ENCODE data around the gene DOK7.

DOK7 gene

DNA sequence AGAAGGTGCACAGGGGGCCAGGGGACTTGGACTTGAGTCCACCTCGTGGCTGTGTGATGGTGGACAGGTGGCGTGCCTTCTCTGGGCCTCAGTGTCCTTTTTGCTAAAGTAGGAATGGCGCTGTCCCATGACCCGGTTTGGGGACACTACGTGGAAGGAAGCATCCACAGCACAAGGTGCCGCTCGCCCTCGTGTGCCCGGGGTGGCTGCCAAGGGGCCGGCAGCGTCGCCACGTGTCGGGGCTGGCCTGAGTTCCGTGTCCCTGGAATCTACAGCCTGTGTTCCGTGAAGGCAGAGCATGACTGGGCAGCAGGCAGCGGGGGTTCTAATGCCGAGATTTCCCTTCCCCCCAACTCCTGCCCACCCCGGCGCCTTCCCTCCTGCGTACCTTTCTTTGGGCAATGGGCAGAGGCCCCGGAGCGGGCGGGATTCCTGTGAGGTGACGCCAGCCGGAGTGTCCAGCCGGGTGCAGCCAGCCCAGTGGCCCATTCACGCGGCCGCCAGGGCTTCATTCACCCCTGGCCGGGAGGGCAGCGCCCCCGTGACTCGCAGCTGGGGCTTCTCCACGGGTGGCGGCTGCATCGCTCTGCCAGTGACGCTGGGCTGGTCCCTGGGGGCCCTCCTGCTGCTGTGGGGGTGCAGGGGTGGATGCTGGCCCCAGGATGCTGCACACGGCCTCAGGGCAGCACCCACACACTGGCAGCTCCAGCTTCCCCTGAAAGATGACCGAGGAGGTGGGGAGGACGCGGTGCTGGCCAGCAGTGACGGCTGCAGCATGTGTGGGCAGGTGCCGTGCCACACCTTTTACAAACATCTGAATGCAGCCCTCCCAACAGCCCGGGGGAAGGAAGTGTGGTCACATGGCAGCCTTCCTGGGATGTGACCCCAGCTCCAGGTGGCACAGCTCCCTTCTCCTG is 21.2 kb downstream of the DOK7 start:
- no peak overlapping the region for H3K27ac ChIP-seq (ENCODE audit: low read depth, low read length)
- H3K27me3 ChIP-seq (ENCODE audit: control insufficient read depth, insufficient read depth, low read length): peaks cover 86% of the 10 kb centered on the region
- H3K4me3 ChIP-seq (ENCODE audit: low read depth, low read length): no peak overlapping the region
- H3K4me1 ChIP-seq (ENCODE audit: control insufficient read depth, insufficient read depth, low read length): peaks cover 40% of the 10 kb centered on the region
- no peaks in the 10 kb centered on the region for H3K36me3 ChIP-seq (ENCODE audit: control insufficient read depth, insufficient read depth, low read length)
- no peak overlapping the region for H3K9ac ChIP-seq (ENCODE audit: low read length)
- no peaks in the 10 kb centered on the region for H3K9me3 ChIP-seq (ENCODE audit: control insufficient read depth, insufficient read depth, low read depth, low read length)

DNA sequence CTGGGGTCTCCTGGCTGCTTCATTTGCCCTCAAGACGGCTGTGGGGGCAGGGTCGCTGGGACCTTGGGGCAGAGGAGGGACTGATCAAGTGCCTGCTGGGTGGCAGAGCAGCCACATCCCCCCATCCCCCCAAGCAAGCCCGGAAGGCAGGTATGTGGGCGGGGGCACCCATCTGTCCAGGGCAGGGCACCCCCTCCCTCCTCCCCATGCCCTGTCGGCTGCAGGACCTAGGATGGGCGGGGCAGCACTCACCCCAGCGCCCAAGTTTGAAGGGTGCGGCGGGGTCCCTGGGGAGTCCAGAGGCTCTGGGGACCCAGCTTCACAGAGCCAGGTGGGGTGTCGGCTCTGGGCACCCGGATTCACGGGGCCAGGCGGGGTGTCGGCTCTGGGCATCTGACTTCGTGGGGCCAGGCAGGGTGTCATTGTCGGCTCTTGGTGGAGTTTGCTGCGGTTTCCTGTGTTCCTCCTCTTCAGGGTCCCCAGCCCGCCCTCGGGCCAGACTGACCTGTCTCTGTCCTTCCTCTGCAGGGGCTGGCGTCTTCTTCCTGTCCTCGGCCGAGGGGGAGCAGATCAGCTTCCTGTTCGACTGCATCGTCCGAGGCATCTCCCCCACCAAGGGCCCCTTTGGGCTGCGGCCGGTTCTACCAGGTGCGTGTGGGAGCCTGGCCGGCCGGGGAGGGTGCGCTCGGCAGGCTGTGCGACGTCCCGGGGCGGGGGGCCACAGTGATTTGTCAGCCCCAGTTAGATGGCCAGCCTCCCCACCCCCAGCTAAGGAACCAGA is 22.1 kb downstream of the DOK7 start:
- Histone ChIP-seq H3K9ac (ENCODE audit: low read length) (no peak overlapping the region), H3K27me3 (ENCODE audit: control insufficient read depth, insufficient read depth, low read length) (peaks cover 87% of the 10 kb centered on the region), H3K9me3 (ENCODE audit: control insufficient read depth, insufficient read depth, low read depth, low read length) (no peaks in the 10 kb centered on the region), H3K27ac (ENCODE audit: low read depth, low read length) (no peak overlapping the region), H3K4me1 (ENCODE audit: control insufficient read depth, insufficient read depth, low read length) (peaks cover 40% of the 10 kb centered on the region), H3K4me3 (ENCODE audit: low read depth, low read length) (no peak overlapping the region), H3K36me3 (ENCODE audit: control insufficient read depth, insufficient read depth, low read length) (no peaks in the 10 kb centered on the region)

DNA sequence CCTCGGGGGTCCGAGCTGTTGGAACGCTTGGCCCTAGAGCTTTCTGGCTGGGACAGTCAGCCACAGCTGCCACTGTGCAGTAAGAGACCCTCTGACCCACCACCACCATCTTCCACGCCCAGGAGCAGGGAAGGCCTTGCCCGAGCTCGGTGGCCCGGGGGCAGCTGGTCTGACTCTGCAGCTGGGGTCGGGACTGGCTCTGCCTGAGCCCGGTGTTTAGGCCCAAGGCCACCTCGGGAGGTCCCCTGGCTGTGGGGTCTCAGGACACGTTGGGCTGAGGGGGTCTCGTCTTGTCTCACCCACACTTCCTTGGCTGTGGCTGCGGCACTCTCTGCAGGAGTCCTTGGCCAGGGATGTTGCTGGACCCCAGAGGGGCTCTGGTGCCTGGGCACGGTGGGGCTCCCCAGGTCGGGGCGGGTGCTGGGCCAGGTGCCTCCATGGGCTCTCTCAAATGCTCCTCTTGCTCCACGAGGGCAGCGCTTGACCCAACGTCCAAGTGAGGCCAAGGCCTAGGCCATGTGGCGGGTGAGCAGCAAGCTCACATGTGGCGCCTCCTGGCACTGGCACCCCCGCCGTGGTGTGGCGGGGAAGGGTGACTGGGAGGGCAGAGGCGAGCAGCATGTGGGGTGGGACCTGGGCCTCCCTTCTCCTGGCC is 22.9 kb downstream of the DOK7 start:
- Histone ChIP-seq H3K36me3 (ENCODE audit: control insufficient read depth, insufficient read depth, low read length) (no peaks in the 10 kb centered on the region), H3K9ac (ENCODE audit: low read length) (no peak overlapping the region), H3K4me3 (ENCODE audit: low read depth, low read length) (no peak overlapping the region), H3K9me3 (ENCODE audit: control insufficient read depth, insufficient read depth, low read depth, low read length) (no peaks in the 10 kb centered on the region), H3K27me3 (ENCODE audit: control insufficient read depth, insufficient read depth, low read length) (peaks cover 95% of the 10 kb centered on the region), H3K27ac (ENCODE audit: low read depth, low read length) (no peak overlapping the region), H3K4me1 (ENCODE audit: control insufficient read depth, insufficient read depth, low read length) (peaks cover 36% of the 10 kb centered on the region)

DNA sequence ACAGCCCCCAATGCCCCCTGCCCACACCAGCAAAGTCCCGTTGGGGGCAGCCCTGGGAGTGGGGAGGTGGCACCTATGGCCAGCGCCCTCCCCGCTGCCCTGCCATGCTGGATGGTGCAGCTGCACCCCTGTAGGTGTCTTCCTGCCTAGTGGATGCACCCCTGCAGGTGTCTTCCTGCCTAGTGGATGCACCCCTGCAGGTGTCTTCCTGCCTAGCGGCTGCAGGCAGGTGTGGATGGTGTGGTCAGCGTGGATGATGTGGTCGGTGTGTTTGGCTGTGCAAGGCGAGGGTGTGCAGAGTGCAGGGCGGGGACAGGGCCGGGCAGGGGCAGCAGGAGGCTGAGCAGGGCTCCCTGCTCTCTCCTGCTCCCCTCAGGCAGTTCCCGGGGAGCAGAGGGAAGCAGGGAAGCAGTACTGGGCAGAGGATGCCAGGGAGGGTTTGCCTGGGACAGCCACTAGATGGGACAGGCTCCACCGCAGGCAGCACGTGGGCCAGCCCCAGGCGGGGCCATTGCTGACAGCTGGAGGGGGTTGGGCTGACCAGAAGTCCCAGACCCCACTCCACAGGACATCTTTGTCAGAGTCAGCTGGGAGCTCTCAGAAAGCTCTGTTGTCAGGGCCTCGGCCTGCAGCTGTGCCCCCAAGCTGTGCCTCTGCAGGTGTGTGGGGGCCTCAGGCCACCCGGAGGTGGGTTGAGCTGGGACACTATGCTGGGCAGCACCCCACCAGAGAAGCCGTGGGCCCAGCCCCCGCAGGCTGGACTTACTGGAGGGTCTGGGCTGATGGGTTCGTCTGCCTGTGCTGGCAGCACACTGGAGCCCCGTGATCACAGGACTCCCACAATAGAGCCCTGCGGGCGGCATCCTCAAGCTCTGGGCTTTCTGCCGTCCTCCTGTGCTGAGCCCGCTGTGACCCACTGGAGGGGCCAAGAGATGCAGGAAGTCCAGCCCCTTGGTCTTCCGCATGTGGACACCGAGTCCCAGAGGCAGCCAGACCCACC is 23.7 kb downstream of the DOK7 start:
- no peak overlapping the region for H3K9ac ChIP-seq (ENCODE audit: low read length)
- peaks cover 32% of the 10 kb centered on the region for H3K4me1 ChIP-seq (ENCODE audit: control insufficient read depth, insufficient read depth, low read length)
- H3K9me3 ChIP-seq (ENCODE audit: control insufficient read depth, insufficient read depth, low read depth, low read length): no peaks in the 10 kb centered on the region
- H3K27ac ChIP-seq (ENCODE audit: low read depth, low read length): no peak overlapping the region
- H3K36me3 ChIP-seq (ENCODE audit: control insufficient read depth, insufficient read depth, low read length): no peaks in the 10 kb centered on the region
- peaks cover 97% of the 10 kb centered on the region for H3K27me3 ChIP-seq (ENCODE audit: control insufficient read depth, insufficient read depth, low read length)
- H3K4me3 ChIP-seq (ENCODE audit: low read depth, low read length): no peak overlapping the region

DNA sequence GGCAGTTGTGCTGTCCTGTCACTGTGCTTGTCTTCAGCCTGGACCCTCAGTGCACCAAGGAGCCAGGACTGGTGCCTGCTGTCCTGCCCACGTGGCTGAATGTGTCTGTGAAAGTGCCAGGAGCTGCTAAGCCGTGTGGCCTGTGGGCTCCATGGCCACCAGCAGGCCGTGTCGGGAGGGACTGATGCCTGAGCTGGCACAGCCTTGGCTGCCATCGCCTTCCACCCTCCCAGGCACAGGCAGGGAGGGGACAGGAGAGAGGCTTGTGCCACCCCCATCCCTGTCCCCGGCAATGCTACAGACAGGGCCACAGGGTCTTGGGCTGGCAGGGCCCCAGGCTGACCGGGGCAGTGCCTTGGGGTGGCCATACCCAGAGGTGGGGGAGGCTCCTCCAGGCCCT is 24.8 kb downstream of the DOK7 start:
- no peak overlapping the region for H3K4me3 ChIP-seq (ENCODE audit: low read depth, low read length)
- peaks cover 97% of the 10 kb centered on the region for H3K27me3 ChIP-seq (ENCODE audit: control insufficient read depth, insufficient read depth, low read length)
- peaks cover 34% of the 10 kb centered on the region for H3K4me1 ChIP-seq (ENCODE audit: control insufficient read depth, insufficient read depth, low read length)
- H3K36me3 ChIP-seq (ENCODE audit: control insufficient read depth, insufficient read depth, low read length): no peaks in the 10 kb centered on the region
- no peaks in the 10 kb centered on the region for H3K9me3 ChIP-seq (ENCODE audit: control insufficient read depth, insufficient read depth, low read depth, low read length)
- no peak overlapping the region for H3K9ac ChIP-seq (ENCODE audit: low read length)
- H3K27ac ChIP-seq (ENCODE audit: low read depth, low read length): no peak overlapping the region

DNA sequence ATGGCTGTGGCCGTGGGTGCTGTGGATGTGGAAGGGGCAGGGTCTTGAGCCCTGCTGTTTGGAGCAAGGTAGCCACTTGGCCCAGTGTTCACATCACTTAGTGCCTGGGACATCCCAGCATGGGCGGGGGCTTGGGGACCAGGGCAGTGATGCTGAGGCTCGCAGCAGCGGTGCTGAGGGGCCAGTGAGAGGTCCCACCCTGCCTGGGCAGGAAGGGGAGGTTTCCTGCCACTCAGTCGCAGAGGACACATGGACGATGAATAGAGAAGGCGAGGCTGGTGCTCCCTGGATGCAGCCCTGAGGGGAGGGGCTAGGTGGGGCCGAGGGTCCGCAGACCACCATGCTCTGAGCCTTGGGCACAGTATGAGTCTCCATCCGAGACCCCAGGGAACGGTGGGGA is 25.7 kb downstream of the DOK7 start:
- Histone ChIP-seq H3K9me3 (ENCODE audit: control insufficient read depth, insufficient read depth, low read depth, low read length) (no peaks in the 10 kb centered on the region), H3K4me3 (ENCODE audit: low read depth, low read length) (no peak overlapping the region), H3K27me3 (ENCODE audit: control insufficient read depth, insufficient read depth, low read length) (peaks cover 100% of the 10 kb centered on the region), H3K4me1 (ENCODE audit: control insufficient read depth, insufficient read depth, low read length) (peaks cover 39% of the 10 kb centered on the region), H3K27ac (ENCODE audit: low read depth, low read length) (no peak overlapping the region), H3K9ac (ENCODE audit: low read length) (no peak overlapping the region), H3K36me3 (ENCODE audit: control insufficient read depth, insufficient read depth, low read length) (no peaks in the 10 kb centered on the region)

DNA sequence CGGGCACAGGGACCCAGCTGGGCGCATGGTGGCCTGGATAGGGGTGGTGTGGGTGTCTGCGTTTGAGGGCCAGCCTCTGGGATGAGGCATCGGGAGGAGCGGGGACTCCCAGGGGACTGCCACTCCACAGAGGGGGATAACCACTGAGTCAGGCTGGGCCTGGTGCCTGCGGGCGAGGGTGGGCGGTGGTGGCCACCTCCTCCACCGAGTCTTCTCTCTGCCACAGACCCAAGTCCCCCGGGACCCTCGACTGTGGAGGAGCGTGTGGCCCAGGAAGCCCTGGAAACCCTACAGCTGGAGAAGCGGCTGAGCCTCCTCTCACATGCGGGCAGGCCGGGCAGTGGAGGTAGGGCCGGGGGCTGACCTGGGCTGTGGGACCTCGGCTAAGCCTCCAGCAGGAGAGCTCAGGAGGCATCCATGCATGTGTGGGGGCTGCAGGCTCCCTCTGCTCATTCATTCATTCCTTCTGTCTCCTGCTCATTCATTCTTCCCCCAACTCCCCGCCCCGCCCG is 26.4 kb downstream of the DOK7 start:
- Histone ChIP-seq H3K4me3 (ENCODE audit: low read depth, low read length) (no peak overlapping the region), H3K27me3 (ENCODE audit: control insufficient read depth, insufficient read depth, low read length) (peaks cover 100% of the 10 kb centered on the region), H3K4me1 (ENCODE audit: control insufficient read depth, insufficient read depth, low read length) (peaks cover 43% of the 10 kb centered on the region), H3K9ac (ENCODE audit: low read length) (no peak overlapping the region), H3K36me3 (ENCODE audit: control insufficient read depth, insufficient read depth, low read length) (no peaks in the 10 kb centered on the region), H3K27ac (ENCODE audit: low read depth, low read length) (no peak overlapping the region), H3K9me3 (ENCODE audit: control insufficient read depth, insufficient read depth, low read depth, low read length) (no peaks in the 10 kb centered on the region)

DNA sequence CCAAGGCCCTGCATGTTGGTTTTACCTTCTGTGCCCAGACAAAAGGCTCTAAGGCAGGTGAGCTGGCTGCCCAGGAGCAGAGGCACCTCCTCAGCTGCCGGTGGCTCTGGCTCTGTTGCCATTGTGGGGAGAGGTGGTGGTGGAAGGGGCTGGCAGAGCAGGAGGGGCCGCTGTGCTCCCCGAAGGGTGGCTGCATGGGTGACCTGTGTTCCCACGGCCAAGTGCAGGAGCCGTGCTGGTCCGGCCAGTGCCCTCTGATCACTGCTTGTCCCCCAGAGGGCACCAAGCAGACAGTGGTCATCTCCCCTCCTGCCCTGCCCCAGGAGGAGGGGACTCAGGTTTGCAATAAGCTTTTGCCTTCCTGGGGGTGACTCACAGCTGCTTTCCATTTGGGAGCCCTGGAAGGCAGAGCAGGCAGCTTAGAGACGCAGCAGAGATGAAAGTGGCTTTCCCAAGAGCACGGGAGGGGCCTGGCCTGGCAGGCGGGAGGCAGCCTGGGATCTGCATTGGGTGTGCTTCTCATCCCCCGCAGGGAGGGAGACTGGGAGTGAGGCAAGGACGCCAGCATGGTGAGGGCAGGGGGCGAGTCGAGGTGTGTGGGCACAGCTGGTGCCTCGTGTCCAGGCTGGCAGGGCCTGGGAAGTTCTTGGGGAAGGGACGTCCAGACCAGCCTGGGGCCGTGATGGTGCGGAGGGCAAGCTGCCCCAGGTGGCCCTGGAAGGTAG is 28.7 kb downstream of the DOK7 start:
- H3K4me3 ChIP-seq (ENCODE audit: low read depth, low read length): no peak overlapping the region
- H3K36me3 ChIP-seq (ENCODE audit: control insufficient read depth, insufficient read depth, low read length): no peaks in the 10 kb centered on the region
- H3K27ac ChIP-seq (ENCODE audit: low read depth, low read length): no peak overlapping the region
- no peaks in the 10 kb centered on the region for H3K9me3 ChIP-seq (ENCODE audit: control insufficient read depth, insufficient read depth, low read depth, low read length)
- H3K9ac ChIP-seq (ENCODE audit: low read length): no peak overlapping the region
- peaks cover 100% of the 10 kb centered on the region for H3K27me3 ChIP-seq (ENCODE audit: control insufficient read depth, insufficient read depth, low read length)
- peaks cover 25% of the 10 kb centered on the region for H3K4me1 ChIP-seq (ENCODE audit: control insufficient read depth, insufficient read depth, low read length)

DNA sequence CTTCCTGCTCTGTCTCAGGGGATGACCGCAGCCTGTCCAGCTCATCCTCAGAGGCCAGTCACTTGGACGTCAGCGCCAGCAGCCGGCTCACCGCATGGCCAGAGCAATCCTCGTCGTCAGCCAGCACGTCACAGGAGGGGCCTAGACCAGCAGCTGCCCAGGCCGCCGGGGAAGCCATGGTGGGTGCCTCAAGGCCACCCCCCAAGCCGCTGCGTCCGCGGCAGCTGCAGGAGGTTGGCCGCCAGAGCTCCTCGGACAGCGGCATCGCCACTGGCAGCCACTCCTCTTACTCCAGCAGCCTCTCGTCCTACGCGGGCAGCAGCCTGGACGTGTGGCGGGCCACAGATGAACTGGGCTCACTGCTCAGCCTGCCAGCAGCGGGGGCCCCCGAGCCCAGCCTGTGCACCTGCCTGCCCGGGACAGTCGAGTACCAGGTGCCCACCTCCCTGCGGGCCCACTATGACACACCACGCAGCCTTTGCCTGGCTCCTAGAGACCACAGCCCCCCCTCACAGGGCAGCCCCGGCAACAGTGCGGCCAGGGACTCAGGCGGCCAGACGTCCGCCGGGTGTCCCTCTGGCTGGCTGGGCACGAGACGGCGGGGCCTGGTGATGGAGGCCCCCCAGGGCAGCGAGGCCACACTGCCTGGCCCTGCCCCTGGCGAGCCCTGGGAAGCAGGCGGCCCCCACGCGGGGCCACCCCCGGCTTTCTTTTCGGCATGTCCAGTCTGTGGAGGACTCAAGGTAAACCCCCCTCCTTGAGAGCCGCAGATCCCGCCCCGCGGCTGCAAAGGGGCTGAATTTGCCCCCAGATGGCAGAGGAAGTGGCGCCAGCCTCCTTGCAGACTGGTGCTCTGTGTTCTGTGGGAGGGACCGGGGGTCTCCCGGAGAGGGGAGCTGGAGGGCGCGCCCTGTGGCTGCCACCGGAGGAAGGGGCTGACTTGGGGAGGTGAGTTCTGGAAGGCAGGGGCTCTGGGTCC is 29.9 kb downstream of the DOK7 start:
- Histone ChIP-seq H3K4me3 (ENCODE audit: low read depth, low read length) (no peak overlapping the region), H3K9ac (ENCODE audit: low read length) (no peak overlapping the region), H3K9me3 (ENCODE audit: control insufficient read depth, insufficient read depth, low read depth, low read length) (no peaks in the 10 kb centered on the region), H3K27ac (ENCODE audit: low read depth, low read length) (no peak overlapping the region), H3K4me1 (ENCODE audit: control insufficient read depth, insufficient read depth, low read length) (peaks cover 23% of the 10 kb centered on the region), H3K27me3 (ENCODE audit: control insufficient read depth, insufficient read depth, low read length) (peaks cover 99% of the 10 kb centered on the region), H3K36me3 (ENCODE audit: control insufficient read depth, insufficient read depth, low read length) (peaks cover 2% of the 10 kb centered on the region; the same call in 1 of the 2 replicates)
